Measurements from ENCODE around the gene EPHB4.
A peak's percentile ranks its signal among the peaks of the same experiment; 100 is the strongest.

EPHB4 gene

DNA sequence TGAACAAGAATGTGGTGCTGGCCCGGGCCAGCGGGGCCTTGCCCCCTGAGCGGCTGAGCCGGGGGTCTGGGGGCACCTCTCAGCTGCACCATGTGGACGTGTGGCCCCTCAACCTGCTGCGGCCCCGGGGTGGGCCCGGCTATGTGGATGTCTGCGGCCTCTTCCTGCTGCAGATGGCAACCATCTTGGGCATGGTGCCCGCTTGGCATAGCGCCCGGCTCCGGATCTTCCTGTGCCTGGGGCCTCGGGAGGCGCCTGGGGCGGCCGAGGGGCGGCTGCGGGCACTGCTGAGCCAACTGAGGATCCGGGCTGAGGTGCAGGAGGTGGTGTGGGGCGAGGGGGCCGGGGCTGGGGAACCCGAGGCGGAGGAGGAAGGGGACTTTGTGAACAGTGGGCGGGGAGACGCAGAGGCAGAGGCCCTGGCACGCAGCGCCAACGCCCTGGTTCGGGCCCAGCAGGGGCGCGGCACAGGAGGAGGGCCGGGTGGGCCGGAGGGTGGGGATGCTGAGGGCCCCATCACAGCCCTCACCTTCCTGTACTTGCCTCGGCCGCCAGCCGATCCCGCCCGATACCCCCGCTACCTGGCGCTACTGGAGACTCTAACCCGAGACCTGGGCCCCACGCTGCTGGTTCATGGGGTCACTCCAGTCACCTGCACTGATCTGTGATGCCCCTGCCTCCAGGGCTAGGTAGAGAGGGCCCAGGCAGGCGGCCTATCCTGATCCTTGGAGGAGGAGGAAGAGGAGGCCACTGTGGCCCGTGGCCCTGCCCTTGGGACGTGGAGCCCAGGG, 38.8 kb upstream of the EPHB4 start:
- peak overlapping the region; percentile 97 for H4K8ac ChIP-seq (ENCODE audit: low read depth, low read length)
- no peak for DNase-seq
- peak overlapping the region; percentile 89 for H3K14ac ChIP-seq (ENCODE audit: low read length)
- no peak overlapping the region for H3K27ac ChIP-seq (ENCODE audit: low read depth, low read length)
- H3K79me2 ChIP-seq (ENCODE audit: control insufficient read depth, insufficient read depth, low read length, poor library complexity) = peaks cover 25% of the 10 kb centered on the region
- peak overlapping the region; percentile 92 for H2BK12ac ChIP-seq (ENCODE audit: low read length)
- no peak overlapping the region for H3K23ac ChIP-seq (ENCODE audit: low read length)
- H3K9ac ChIP-seq (ENCODE audit: low read length) = peak overlapping the region; percentile 2
- H4K91ac ChIP-seq (ENCODE audit: low read depth, low read length) = peak overlapping the region; percentile 100
- H4K12ac ChIP-seq (ENCODE audit: low read depth, low read length) = peak overlapping the region; percentile 100
- peak overlapping the region; percentile 97 for H3K4ac ChIP-seq (ENCODE audit: low read depth, low read length)
- peak overlapping the region; percentile 99 for H2AK5ac ChIP-seq (ENCODE audit: low read length)
- peak overlapping the region; percentile 90 for H2BK120ac ChIP-seq (ENCODE audit: insufficient read depth, low read length, poor library complexity)
- H3K27me3 ChIP-seq (ENCODE audit: insufficient read depth, low read length) = no peaks in the 10 kb centered on the region
- no peak overlapping the region for H3K4me3 ChIP-seq (ENCODE audit: low read depth, low read length)
- H2BK5ac ChIP-seq (ENCODE audit: low read depth, low read length, poor library complexity) = peak overlapping the region; percentile 100
- H3K4me1 ChIP-seq (ENCODE audit: control insufficient read depth in 1 of 2, insufficient read depth in 2 of 2, low read length in 2 of 2) = peaks cover 10 to 12% of the 10 kb centered on the region in 2 experiments
- H3K9me3 ChIP-seq (ENCODE audit: insufficient read depth, low read depth, low read length) = peaks cover 1% of the 10 kb centered on the region
- H2AFZ ChIP-seq (ENCODE audit: insufficient read depth, low read length, poor library complexity) = peak overlapping the region; percentile 85
- WGBS (ENCODE audit: extremely low coverage, insufficient coverage, insufficient read length) = no CpG with 5 or more reads among the region's 46 CpGs
- H3K18ac ChIP-seq (ENCODE audit: low read length) = peak overlapping the region; percentile 90
- H3K4me2 ChIP-seq (ENCODE audit: low read length) = no peak overlapping the region
- H3K79me1 ChIP-seq (ENCODE audit: low read length) = peaks cover 22% of the 10 kb centered on the region
- peaks cover 35 to 39% of the 10 kb centered on the region in 2 experiments for H3K36me3 ChIP-seq (ENCODE audit: control insufficient read depth in 1 of 2, insufficient read depth in 2 of 2, low read length in 2 of 2)

DNA sequence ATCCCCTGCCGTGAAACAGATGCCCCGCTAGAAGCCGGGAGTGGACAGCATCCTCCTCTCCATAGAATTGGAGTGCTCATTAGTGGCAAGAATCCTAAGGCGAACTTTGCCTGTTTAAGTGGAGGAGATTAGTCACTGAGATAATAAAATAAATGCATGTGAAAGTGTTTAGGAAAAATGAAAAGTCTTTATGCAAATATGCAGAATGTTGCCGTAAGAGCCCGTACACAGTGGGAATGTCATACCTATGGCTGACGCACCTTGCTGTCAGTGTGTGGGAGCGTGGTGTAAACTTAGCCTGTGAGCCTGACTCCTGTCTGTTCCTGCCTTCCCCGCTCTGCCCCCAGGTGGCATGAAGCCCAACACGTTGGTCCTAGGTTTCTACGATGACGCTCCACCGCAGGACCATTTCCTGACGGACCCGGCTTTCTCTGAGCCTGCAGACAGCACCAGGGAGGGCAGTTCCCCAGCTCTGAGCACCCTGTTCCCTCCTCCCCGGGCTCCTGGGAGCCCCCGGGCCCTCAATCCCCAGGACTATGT, 38.1 kb upstream of the EPHB4 start:
- Histone ChIP-seq H2BK5ac (ENCODE audit: low read depth, low read length, poor library complexity) (no peak overlapping the region), H4K12ac (ENCODE audit: low read depth, low read length) (no peak overlapping the region), H3K4me3 (ENCODE audit: low read depth, low read length) (no peak overlapping the region), H3K27me3 (ENCODE audit: insufficient read depth, low read length) (no peaks in the 10 kb centered on the region), H2AK5ac (ENCODE audit: low read length) (peak overlapping the region; percentile 19), H2AFZ (ENCODE audit: insufficient read depth, low read length, poor library complexity) (no peak overlapping the region), H3K4ac (ENCODE audit: low read depth, low read length) (no peak overlapping the region), H3K18ac (ENCODE audit: low read length) (no peak overlapping the region), H3K14ac (ENCODE audit: low read length) (no peak overlapping the region), H3K9ac (ENCODE audit: low read length) (no peak overlapping the region), H3K79me1 (ENCODE audit: low read length) (peaks cover 22% of the 10 kb centered on the region), H3K79me2 (ENCODE audit: control insufficient read depth, insufficient read depth, low read length, poor library complexity) (peaks cover 25% of the 10 kb centered on the region), H3K27ac (ENCODE audit: low read depth, low read length) (no peak overlapping the region), H3K9me3 (ENCODE audit: insufficient read depth, low read depth, low read length) (peaks cover 1% of the 10 kb centered on the region), H4K91ac (ENCODE audit: low read depth, low read length) (no peak overlapping the region), H2BK120ac (ENCODE audit: insufficient read depth, low read length, poor library complexity) (no peak overlapping the region), H3K36me3 (ENCODE audit: control insufficient read depth in 1 of 2, insufficient read depth in 2 of 2, low read length in 2 of 2) (peaks cover 35 to 40% of the 10 kb centered on the region in 2 experiments), H3K23ac (ENCODE audit: low read length) (no peak overlapping the region), H3K4me2 (ENCODE audit: low read length) (no peak overlapping the region), H3K4me1 (ENCODE audit: control insufficient read depth in 1 of 2, insufficient read depth in 2 of 2, low read length in 2 of 2) (peaks cover 10 to 12% of the 10 kb centered on the region in 2 experiments), H4K8ac (ENCODE audit: low read depth, low read length) (no peak overlapping the region), H2BK12ac (ENCODE audit: low read length) (no peak overlapping the region)
- DNase-seq = peak; percentile 94 to 97
- no CpG with 5 or more reads among the region's 17 CpGs for WGBS (ENCODE audit: extremely low coverage, insufficient coverage, insufficient read length)

DNA sequence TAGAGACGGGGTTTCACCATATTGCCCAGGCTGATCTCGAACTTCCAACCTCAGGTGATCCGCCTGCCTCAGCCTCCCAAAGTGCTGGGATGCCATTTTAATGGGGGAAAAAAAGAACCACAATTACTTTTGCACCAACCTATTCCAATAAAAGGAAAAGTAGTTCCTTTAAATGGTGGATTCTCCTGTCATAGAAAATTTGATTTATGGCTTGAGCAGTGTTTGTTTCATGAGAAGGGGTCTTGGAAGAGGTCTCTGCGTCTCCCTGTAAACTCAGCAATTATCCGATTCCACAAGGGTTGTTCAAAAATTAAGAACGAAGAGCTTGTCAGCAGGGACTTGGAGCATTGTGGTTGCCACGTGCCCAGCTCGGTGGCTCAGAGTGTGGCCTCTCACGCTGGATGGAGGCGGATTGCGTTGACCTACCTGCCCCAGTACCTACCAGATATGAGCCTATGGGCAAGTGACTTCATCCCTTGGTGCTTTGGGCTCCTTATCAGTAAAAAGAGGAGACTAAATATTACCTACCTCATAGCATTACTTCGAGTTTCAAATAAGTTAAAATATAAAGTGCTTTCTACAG, 37.0 kb upstream of the EPHB4 start:
- Histone ChIP-seq H3K27me3 (ENCODE audit: insufficient read depth, low read length) (no peaks in the 10 kb centered on the region), H2BK5ac (ENCODE audit: low read depth, low read length, poor library complexity) (no peak overlapping the region), H3K4me3 (ENCODE audit: low read depth, low read length) (no peak overlapping the region), H4K12ac (ENCODE audit: low read depth, low read length) (no peak overlapping the region), H3K23ac (ENCODE audit: low read length) (no peak overlapping the region), H3K36me3 (ENCODE audit: control insufficient read depth in 1 of 2, insufficient read depth in 2 of 2, low read length in 2 of 2) (peaks cover 36 to 41% of the 10 kb centered on the region in 2 experiments), H3K9ac (ENCODE audit: low read length) (no peak overlapping the region), H3K79me2 (ENCODE audit: control insufficient read depth, insufficient read depth, low read length, poor library complexity) (peaks cover 25% of the 10 kb centered on the region), H3K18ac (ENCODE audit: low read length) (no peak overlapping the region), H3K4ac (ENCODE audit: low read depth, low read length) (no peak overlapping the region), H3K79me1 (ENCODE audit: low read length) (peaks cover 22% of the 10 kb centered on the region), H3K9me3 (ENCODE audit: insufficient read depth, low read depth, low read length) (peaks cover 1% of the 10 kb centered on the region), H2BK12ac (ENCODE audit: low read length) (no peak overlapping the region), H4K91ac (ENCODE audit: low read depth, low read length) (no peak overlapping the region), H2AK5ac (ENCODE audit: low read length) (no peak overlapping the region), H3K14ac (ENCODE audit: low read length) (no peak overlapping the region), H2AFZ (ENCODE audit: insufficient read depth, low read length, poor library complexity) (no peak overlapping the region), H4K8ac (ENCODE audit: low read depth, low read length) (no peak overlapping the region), H3K4me1 (ENCODE audit: control insufficient read depth in 1 of 2, insufficient read depth in 2 of 2, low read length in 2 of 2) (peaks cover 10 to 12% of the 10 kb centered on the region in 2 experiments), H3K4me2 (ENCODE audit: low read length) (no peak overlapping the region), H2BK120ac (ENCODE audit: insufficient read depth, low read length, poor library complexity) (no peak overlapping the region), H3K27ac (ENCODE audit: low read depth, low read length) (no peak overlapping the region)
- no peak for DNase-seq
- WGBS (ENCODE audit: extremely low coverage, insufficient coverage, insufficient read length) = no CpG with 5 or more reads among the region's 12 CpGs

DNA sequence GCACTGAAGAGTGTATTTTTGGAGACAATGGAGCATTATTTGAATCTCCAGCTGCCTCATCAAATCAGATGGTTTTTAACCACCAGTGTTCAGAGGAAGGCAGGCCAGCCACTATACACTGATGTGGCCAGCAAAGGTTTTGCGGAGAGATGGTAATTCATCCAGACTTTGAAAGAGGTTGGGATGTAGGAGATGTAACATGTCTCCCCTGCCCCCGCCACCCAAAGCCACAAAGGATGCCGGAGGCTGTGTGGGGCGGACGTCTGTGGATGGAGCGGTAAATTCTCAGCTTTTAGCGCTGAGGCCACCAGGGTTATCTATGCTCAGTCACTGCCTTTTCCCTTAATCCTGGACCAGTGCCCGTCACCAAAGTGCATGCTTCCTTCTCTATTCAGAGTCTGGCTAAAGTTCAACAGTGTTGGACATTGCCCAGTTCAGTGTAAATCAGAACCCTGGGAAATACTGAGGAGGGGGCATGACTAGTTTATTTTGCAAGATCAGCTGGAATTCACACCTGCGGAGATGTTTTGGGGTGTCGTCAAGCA, 36.2 kb upstream of the EPHB4 start:
- H3K79me1 ChIP-seq (ENCODE audit: low read length) = peaks cover 19% of the 10 kb centered on the region
- no peak overlapping the region for H3K4me2 ChIP-seq (ENCODE audit: low read length)
- H3K36me3 ChIP-seq (ENCODE audit: control insufficient read depth in 1 of 2, insufficient read depth in 2 of 2, low read length in 2 of 2) = peaks cover 39 to 40% of the 10 kb centered on the region in 2 experiments
- no peak overlapping the region for H4K91ac ChIP-seq (ENCODE audit: low read depth, low read length)
- DNase-seq = no peak
- H2BK5ac ChIP-seq (ENCODE audit: low read depth, low read length, poor library complexity) = no peak overlapping the region
- H2AK5ac ChIP-seq (ENCODE audit: low read length) = no peak overlapping the region
- H3K4ac ChIP-seq (ENCODE audit: low read depth, low read length) = no peak overlapping the region
- H3K79me2 ChIP-seq (ENCODE audit: control insufficient read depth, insufficient read depth, low read length, poor library complexity) = peaks cover 18% of the 10 kb centered on the region
- no peak overlapping the region for H4K8ac ChIP-seq (ENCODE audit: low read depth, low read length)
- no CpG with 5 or more reads among the region's 10 CpGs for WGBS (ENCODE audit: extremely low coverage, insufficient coverage, insufficient read length)
- H3K23ac ChIP-seq (ENCODE audit: low read length) = no peak overlapping the region
- no peak overlapping the region for H3K14ac ChIP-seq (ENCODE audit: low read length)
- no peak overlapping the region for H3K18ac ChIP-seq (ENCODE audit: low read length)
- H3K4me1 ChIP-seq (ENCODE audit: control insufficient read depth in 1 of 2, insufficient read depth in 2 of 2, low read length in 2 of 2) = peaks cover 7 to 9% of the 10 kb centered on the region in 2 experiments
- no peak overlapping the region for H2AFZ ChIP-seq (ENCODE audit: insufficient read depth, low read length, poor library complexity)
- no peak overlapping the region for H3K27ac ChIP-seq (ENCODE audit: low read depth, low read length)
- H3K9ac ChIP-seq (ENCODE audit: low read length) = no peak overlapping the region
- H2BK120ac ChIP-seq (ENCODE audit: insufficient read depth, low read length, poor library complexity) = no peak overlapping the region
- H3K9me3 ChIP-seq (ENCODE audit: insufficient read depth, low read depth, low read length) = peaks cover 1% of the 10 kb centered on the region
- H4K12ac ChIP-seq (ENCODE audit: low read depth, low read length) = no peak overlapping the region
- H3K4me3 ChIP-seq (ENCODE audit: low read depth, low read length) = no peak overlapping the region
- no peak overlapping the region for H2BK12ac ChIP-seq (ENCODE audit: low read length)
- H3K27me3 ChIP-seq (ENCODE audit: insufficient read depth, low read length) = no peaks in the 10 kb centered on the region
